CD4-positive, alpha-beta T cell treated with Interleukin-15 for 1 hour (primary cell): ENCODE data around the gene NFYC.

Source experiments
- DNase-seq: peaks from one replicate; pipeline ENCODE4 v3.0.0-alpha.2; 2020

Gene NFYC

DNA sequence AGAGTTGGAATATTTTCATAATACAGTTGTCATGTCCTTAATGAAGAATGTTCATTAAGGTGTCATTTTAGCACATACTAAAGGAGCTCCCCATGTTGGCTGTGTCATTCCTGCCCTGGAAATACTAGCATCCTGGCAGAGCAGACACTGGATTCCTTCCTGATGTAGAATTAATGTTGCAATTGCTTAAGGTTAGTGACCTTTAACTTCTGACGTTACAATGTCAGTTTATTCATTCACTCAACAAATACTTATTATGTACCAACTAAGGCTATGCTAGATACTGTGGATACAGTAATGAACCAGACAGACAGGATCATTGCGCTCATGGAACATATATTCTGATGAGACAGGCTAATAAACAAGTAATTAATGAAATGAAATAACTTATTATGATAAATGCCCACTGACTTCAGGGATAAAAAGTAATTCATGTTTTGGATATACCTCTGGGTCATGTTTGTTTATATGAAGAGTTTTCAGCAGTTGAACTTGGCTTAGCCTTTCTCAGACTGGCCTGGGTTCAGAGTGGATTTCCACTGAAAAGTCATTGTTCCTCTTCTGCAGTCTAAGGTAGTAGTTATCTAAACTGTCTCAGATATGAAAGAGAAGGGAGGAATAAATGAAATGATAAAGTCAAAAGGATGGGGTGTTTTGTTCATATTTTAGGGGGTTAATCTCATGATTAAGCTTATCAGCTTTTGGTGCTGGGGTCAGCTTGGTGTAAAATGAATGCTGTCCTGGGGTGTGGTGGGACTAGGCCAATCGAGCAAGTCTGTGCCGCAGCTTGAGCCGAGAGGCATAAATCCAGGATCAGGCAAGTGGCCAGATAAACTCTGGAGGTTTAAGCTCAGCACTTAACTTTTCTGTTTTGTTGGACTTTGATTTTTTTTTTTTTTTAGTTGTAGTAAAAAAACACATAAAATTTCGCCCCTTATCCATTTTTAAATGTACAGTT is 48.8 kb downstream of the NFYC start:
- no peak for DNase-seq

DNA sequence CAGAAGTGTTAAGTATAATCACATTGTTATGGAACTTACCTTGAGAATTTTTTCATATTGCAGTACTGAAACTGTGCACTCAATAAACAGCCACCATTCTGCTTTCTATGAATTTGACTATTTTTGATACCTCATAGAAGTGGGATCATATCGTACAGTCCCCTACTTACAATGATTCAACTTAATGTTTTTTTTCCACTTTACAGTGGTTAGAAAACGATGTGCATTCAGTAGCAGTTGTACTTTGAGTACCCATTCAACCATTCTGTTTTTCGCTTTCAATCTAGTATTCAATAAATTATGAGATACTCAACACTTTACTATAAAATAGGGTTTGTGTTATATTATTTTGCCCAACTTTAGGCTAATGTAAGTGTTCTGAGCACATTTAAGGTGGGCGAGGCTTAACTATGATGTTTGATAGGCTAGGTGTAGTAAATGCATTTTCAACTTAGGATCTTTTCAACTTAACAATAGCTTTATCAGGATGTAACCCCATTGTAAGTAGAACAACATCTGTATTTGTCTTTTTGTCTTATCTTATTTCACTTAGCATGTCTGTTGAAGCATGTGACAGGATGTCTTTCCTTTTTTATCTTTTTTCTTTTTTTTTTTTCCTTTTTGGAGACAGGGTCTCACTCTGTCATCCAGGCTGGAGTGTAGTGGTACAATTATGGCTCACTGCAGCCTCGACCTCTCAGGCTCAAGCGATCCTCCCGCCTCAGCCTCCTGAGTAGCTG is 49.7 kb downstream of the NFYC start:
- no peak for DNase-seq

DNA sequence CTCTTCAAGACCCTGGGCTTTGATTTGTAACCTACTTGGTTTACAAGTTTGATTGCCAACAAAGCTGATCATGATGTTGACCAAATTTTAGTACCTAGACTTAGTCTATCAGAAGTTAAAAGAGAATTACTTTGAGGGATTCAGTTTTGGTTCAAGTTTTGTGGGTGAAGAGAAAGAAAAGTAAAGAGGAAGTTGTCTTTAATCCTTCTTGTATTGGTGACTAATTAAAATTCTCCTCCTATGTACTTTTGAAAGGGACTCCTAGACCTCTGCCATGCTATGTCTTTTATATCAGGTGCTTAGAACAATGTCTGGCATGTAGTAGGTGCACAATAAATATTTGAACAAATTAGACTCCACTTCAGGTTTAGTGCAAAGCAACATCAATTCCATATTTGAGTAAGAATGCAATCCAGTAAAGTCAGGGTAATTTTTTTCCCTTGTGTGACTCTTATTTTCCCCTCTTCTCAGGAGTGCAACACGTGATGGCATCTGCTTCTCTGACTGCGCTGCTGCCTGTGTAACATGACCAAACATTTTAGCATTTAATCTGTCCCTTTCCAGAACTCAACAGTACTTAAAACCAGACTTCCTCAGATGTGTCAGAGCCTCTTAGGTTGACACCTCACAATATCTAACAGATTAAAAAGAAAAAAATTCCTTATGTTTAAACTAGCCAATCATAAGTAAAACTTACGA is 51.0 kb downstream of the NFYC start:
- no peak for DNase-seq

DNA sequence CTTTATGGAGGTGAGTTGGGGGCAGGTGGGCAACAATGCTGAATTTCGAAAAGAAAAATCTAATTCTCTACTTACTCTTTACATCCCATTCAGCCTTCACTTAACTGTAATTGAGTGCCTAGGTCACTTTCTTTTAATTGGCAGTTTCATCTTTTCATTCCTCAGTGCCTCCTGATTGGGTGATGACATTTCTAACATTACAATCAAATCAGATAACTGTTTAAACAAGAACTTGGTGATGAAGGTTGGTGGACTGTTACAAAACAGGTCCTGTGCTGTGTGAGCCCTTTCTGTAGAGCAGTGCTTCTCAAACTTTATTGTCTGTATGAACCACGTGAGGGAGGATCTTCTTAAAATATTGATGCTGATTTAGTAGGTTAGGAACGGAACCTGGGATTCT is 51.9 kb downstream of the NFYC start:
- no peak for DNase-seq

DNA sequence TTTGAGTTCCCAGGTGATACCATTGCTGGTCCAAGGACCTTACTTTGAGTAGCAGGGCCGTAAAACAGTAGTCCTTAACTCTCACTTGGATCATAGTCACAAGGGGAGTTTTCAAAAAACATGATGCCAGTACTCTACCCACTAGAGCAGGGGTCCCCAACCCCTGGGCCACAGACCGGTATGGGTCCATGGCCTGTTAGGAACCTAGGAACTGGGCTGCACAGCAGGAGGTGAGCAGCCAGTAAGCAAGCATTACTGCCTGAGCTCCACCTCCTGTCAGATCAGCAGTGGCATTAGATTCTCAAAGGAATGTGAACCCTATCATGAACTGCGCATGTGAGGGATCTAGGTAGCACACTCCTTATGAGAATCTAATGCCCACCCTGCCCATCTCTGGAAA is 52.4 kb downstream of the NFYC start:
- DNase-seq: no peak

DNA sequence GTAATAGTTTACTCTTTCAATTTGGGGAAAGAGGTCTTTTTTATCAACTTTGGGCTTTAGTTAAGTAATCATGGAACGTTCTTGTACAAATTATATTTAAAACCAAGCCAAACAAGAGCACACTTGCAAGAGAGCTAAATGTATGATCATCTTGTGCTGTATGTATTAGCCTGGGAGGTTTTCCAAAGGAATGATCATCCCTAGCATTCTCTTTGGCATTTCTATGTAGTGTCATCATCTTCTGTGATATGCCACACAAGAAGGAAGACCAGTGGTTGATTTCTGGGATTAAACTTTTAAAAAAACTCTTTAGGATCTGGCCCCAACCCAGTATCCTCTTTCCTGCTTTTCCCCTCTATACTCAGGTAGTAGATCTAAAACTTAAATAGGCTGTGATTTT is 53.7 kb downstream of the NFYC start:
- DNase-seq: no peak

DNA sequence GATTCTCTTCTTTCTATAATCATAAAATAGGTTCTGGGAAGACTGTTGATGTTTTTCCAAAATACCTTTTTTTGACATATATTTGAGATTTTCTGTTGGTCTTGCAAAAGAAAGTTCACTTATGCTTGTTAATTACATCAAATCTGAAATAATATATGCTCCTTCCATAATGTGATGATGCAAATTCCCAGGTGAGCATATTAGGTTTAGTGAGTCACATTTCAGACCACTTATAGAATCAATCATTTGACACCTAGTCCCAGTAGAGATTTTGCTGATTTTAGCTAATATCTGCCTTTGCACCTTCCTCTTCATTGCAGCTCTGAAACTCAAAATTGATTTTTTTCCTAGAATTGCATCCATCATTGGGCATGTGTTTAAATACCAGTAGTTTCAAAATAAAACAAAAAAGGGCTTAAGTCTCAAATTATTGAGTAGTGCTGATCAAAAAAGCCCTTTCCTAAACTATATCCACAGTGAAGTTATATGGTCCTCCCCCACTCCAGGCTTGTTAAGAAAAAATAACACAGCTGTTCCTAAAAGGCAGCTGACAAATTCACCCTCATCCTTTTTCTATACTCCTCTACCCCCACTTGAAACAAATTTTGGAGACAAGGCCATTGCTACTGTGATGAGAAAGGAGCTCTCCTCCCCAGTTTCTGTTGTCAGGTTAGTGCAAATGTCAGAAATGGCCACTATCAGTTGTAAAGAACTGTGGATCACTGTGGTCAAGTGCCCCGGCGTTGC is 55.0 kb downstream of the NFYC start:
- no peak for DNase-seq

DNA sequence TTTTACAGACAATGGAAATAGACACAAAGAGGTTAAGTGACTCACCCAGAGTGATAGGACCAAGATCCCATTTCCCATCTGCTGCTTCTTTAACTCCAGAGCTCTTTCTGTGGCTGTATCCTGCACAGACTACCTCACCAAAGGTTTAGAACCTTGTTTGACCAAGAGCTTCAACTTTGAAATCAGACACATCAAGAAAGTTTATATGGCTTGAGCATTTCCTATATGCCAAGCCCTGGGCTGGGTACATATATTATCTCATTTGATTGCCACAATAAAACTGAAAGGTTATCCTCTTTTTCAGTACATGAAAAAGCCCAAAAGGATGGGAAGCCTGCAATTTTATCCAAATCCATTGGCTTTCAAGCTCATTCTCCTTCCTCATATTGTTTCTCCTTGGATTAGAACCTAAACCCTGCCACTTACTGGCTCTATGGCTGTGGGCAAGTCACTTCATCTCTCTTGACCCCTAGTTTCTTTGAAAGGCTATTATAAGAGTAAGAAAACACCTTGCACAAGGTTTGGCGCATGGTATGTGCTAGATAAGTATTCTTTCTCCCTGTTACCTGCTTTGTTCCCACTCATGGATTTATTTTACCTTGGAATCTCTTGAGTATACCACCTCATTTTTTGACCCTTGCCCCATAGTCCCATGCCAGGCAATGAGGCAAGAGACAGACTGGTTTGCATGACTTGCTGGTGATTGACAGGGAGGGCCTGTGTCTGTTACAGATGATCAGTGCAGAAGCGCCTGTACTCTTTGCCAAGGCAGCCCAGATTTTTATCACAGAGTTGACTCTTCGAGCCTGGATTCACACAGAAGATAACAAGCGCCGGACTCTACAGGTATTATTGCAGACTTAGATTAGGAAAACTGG is 57.6 kb downstream of the NFYC start:
- no peak for DNase-seq

DNA sequence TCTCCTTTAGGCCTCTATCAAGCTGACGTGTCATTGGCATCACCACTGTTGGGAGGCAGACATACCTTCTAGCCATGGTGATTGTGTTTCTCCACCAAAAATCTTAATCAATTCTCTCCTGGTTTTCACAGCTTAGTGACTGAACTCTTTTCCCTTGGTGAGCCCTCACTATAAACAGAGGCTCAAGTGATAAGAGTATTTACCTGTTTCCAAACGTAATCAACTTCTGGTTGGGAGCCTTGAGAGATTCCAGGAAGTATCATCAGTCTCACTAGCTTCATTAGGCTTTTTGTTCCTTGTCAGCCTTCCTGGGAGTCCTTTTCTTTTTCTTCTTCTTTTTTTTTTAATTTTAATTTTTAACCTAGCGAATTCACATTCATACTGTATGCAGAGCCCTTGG is 58.3 kb downstream of the NFYC start:
- no peak for DNase-seq

DNA sequence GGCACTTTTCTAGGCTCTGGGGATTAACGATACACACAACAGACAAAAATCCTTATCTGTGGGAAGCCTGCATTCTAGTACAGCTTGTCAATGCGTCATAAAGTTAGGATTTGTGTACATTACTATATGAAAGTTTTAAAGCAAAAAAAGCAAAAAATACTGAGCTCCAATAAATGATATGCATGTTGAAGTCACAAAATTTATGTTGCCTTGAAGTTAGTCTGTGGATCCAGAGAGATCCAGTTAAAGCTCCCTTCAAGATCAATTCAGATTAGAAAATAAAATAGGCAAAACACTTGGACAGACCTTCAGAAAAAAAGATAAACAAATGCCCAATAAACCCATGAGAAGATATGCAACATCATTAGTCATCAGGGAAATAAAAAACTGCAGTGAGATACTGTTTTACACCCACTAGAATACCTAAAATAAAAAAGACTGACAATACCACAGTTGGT is 59.0 kb downstream of the NFYC start:
- no peak for DNase-seq

DNA sequence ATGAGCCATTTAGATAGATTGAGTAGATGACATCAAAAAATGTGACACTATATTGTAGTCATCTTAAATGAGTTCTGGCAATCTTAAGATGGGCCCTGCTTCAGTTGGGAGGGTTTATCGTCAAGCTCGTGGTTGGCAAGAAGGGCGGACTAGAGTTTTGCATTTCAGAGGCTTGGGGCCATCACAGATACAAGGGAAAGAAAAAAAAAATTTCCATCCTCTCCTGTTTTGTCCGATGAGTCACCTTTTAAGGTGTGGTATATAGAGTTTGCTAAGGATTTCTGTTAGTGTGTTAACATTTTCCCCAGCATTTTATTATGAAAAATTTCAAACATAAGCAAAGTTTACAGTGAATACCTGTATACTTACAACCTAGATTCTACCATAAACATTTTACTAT is 60.3 kb downstream of the NFYC start:
- no peak for DNase-seq

DNA sequence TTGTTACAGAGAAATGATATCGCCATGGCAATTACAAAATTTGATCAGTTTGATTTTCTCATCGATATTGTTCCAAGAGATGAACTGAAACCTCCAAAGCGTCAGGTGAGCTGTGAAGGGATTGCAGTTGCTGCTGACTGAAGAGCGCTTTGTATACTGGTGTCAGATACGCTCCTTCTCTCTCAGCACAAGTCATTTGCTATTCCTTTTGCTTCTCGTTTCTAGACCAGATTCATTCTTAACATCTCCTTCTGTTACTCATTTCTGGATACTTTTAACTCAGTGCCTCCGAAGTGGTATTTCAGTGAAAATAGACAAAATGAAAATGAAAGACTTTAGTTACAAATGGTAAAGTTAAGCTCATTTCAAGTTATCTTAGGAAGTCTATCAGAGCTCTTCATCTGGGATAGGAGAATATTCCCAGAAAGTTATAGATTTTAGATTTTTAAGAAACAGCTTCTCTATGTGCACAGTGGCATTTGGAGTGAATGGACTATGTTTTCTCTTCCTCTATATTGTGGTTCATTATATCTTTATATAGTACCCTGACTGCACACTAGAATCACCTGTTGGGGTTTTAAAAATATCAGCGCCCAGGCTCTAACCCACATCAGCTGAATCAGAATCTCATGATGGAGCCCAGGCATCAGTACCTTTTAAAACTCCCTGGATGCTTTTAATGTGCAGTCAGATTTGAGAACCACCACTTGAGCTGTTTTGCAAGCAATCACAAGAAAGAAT is 61.8 kb downstream of the NFYC start:
- DNase-seq: no peak

DNA sequence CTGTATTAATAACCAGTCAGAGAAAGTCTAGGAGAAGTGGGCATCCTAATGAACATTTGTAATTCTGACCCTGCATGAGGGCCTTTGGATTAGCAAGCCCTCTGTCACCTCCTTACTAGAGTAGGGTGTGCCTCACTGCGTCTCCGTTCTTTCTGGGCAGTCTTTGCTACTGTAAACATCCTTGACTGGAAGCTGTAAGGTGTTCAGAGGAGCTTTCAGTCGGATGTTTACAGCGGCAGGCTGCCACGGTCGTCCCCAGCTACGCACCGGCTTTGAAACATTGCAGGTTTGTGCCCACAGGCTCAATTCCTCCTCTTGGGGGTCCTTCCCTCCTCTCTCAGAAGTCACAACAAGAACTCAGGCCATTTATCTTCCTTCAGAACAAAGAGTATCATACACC is 62.7 kb downstream of the NFYC start:
- no peak for DNase-seq

DNA sequence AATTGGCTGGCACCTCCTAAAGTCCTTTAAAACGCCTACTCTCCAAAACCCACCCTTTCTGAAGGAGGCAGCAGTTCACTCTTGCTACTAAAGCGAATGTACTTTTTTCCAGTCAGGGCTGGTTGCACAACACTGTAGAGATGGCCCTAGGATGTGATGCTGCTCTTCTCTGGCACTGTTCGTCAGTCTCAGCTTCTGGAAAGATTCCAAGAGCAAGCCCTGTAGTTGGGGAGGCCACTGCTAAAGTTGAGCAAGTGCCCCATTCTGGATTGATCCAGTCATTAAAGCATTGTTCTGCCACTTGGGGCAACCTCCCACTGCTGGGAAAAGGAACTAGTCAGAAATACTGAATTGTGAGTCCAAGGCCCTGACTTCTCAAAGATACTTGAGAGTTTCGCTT is 63.6 kb downstream of the NFYC start:
- DNase-seq: no peak

DNA sequence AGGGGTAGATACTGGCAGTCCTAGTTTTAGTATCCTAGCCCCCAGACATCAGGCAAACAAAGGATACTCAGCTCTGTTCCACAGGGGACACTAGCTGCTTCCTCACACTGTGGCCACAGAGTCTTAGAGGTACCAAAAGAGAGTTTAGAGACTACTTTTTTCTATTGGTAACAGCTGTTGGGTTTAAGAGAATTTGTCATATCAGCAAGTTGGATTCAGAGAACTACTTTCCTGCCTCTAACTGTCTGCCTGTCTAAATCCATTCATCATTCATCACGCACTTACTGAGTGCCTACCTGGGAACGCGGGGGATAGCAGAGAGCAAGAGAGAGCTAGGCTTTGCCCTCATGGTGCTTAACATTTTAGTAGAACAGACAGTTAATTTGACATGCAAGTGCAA is 65.0 kb downstream of the NFYC start:
- DNase-seq: no peak

DNA sequence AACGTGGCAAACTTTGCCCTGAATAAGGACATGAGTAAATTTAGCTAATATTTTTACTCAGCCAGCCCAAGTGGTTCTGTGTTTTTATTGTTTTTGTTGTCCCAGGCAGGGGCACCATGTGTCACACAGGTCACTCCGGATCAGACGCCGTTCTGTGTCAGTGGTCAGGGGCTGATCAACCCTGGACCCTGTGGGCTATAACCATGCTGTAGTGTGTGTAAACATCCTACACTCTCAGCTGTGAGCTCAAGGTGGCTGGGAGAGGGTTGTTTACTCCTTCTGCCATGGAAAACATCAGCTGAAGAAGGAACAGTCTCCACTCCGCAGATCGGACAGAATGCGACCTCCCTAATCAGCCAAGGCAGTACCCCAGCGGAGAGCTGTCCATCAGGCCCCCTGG is 65.6 kb downstream of the NFYC start:
- no peak for DNase-seq

DNA sequence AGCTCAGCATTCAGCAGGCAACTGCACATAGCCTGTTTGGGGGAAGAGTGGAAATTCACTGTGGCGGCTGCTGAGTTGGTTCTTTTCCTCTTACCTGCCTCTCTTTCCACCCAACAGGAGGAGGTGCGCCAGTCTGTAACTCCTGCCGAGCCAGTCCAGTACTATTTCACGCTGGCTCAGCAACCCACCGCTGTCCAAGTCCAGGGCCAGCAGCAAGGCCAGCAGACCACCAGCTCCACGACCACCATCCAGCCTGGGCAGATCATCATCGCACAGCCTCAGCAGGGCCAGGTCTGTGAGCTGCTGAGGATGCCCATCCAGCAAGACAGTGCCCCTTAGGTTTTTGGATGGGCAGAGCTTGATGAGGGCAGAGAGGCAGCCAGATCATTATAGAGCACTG is 66.5 kb downstream of the NFYC start:
- no peak for DNase-seq

DNA sequence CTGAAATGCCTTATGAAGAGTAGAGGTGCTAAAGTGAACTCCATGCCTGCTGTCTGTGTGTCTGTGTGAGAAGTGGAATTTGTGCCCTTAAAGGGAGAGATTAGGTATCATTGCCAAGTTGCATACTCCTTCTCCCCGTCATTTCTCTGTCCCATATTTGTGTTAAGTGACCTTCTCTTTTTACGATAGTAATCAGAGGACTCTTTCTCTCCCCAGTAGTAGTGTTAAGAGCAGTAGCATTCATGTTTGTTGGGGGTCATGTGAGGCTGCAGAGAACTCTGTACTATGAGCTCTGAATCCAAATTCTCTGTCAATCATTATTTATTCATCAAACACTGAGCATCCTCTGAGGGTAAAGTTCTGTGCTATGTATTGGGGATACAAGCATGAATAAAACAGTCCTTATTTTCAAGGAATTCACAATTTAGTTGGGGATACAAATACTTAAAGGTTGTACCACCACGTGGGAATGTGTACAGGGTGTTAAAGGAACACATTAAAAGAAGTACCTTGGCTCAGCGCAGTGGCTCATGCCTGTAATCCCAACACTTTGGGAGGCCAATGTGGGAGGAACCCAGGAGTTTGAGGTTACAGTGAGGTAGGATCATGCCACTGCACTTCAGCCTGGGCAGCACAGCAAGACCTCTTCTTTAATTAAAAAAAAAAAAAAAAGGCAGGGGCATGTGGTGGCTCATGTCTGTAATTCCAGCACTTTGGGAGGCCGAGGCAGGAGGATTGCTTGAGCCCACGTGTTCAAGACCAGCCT is 67.3 kb downstream of the NFYC start:
- no peak for DNase-seq

DNA sequence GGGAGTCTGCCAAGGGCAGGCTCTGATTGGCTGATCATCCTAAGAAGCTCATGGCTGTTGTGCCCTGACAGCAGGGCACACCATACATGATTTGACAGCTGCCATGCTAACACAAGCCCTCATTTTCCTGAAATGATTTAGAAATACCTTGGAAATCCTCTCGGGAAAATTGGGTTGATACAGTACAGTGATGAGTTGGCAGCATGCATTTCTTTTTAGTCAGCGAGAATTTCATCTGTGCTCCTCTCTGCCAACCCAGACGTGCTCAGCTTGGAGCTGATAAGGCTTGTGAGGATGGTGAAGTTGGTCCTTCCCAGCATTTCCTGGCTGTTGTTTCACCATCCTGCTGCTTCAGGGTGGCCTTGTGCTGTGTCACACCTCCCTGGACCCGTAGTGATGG is 69.5 kb downstream of the NFYC start:
- no peak for DNase-seq
